HG03558 (cell line): ENCODE measurements around the gene RHCE.
"Not testable (repeated sequence)": the region's sequence is repeated elsewhere in the genome, so short reads cannot be mapped to it uniquely, and the experiment has no call there.

ENCODE experiments used
- ATAC-seq: cut with Tn5 transposase; IDR thresholded peaks from one replicate; pipeline ENCODE4 v1.9.1; 2021; ENCODE audit warnings: moderate number of reproducible peaks; ENCODE audit not compliant: unreplicated experiment; ENCODE audit errors: extremely low read depth

The RHCE gene

GRCh38 chr1:25405731-25406305 lies 14.8 kb downstream of the RHCE start:
- ATAC-seq, result not testable (repeated sequence)

GRCh38 chr1:25402947-25403803 lies 17.4 kb downstream of the RHCE start:
- not testable (repeated sequence) for ATAC-seq

GRCh38 chr1:25398079-25398478 lies 22.5 kb downstream of the RHCE start:
- ATAC-seq, result not testable (repeated sequence)

GRCh38 chr1:25397549-25397948 lies 23.1 kb downstream of the RHCE start:
- not testable (repeated sequence) for ATAC-seq

- ATAC-seq, result no peak
Observed at GRCh38 chr1:25392841-25393240, 27.8 kb downstream of the RHCE start.

- not testable (repeated sequence) for ATAC-seq
Observed at GRCh38 chr1:25389721-25390120, 30.9 kb downstream of the RHCE start.

GRCh38 chr1:25388691-25389090 lies 31.9 kb downstream of the RHCE start:
- not testable (repeated sequence) for ATAC-seq

- ATAC-seq, result not testable (repeated sequence)
Observed at GRCh38 chr1:25387096-25387495, 33.5 kb downstream of the RHCE start.

- not testable (repeated sequence) for ATAC-seq
Observed at GRCh38 chr1:25383875-25384274, 36.8 kb downstream of the RHCE start.

- not testable (repeated sequence) for ATAC-seq
Observed at GRCh38 chr1:25383090-25383489, 37.5 kb downstream of the RHCE start.

GRCh38 chr1:25382543-25382942 lies 38.1 kb downstream of the RHCE start:
- ATAC-seq, result not testable (repeated sequence)

GRCh38 chr1:25378367-25378766 lies 42.3 kb downstream of the RHCE start:
- ATAC-seq, result not testable (repeated sequence)

GRCh38 chr1:25371757-25372156 lies 48.9 kb downstream of the RHCE start:
- ATAC-seq, result not testable (repeated sequence)

GRCh38 chr1:25369691-25370271 lies 50.8 kb downstream of the RHCE start:
- not testable (repeated sequence) for ATAC-seq

- no peak for ATAC-seq
Observed at GRCh38 chr1:25369241-25369640, 51.4 kb downstream of the RHCE start.

- ATAC-seq, result not testable (repeated sequence)
Observed at GRCh38 chr1:25362634-25363559, 57.7 kb downstream of the RHCE start.

- no peak for ATAC-seq
Observed at GRCh38 chr1:25361901-25362300, 58.7 kb downstream of the RHCE start.

- no peak for ATAC-seq
Observed at GRCh38 chr1:25360596-25361581, 59.7 kb downstream of the RHCE start.

- ATAC-seq, result no peak
Observed at GRCh38 chr1:25356848-25357247, 63.8 kb downstream of the RHCE start.
